ENCODE results near the gene KLHL33. TPM values are rescaled to one million over a fixed set of nuclear protein-coding genes. Genes with fewer than 3 reads are reported as not detected.

KLHL33 gene
- total RNA-seq, 1 experiment from 2014 or later = not detected

- BruUV-seq (replicated peaks) = no TSS peak
- TF ChIP-seq SIN3A (IDR thresholded peaks at IDR 0.05; ENCODE audit: borderline replicate concordance, insufficient read depth, low read depth, low read length) (no peak), TCF7L2 (IDR thresholded peaks at IDR 0.05; ENCODE audit: low read depth, low read length) (no peak), CTCF (IDR thresholded peaks at IDR 0.05) (no peak), POLR2AphosphoS5 (IDR thresholded peaks at IDR 0.05; ENCODE audit: low read depth, low read length) (no peak), REST (IDR thresholded peaks at IDR 0.05; ENCODE audit: insufficient read depth in 1 of 2, low read depth in 2 of 2, low read length in 1 of 2) (no peak)
- Histone ChIP-seq H3K27me3 (ENCODE audit: control insufficient read depth, insufficient read depth, low read length) (no peaks in the 10 kb centered on the region), H3K27ac (ENCODE audit: low read length) (no peak overlapping the region), H3K9me3 (ENCODE audit: control insufficient read depth, insufficient read depth, low read depth, low read length) (no peaks in the 10 kb centered on the region), H3K4me3 (ENCODE audit: low read depth in 2 of 2, low read length in 2 of 2) (no peak overlapping the region), H3K36me3 (ENCODE audit: control insufficient read depth, insufficient read depth, low read length) (peaks cover 2% of the 10 kb centered on the region), H3K4me1 (ENCODE audit: control insufficient read depth, insufficient read depth, low read length) (no peaks in the 10 kb centered on the region)
- POLR2A ChIA-PET = no interaction called here
- ATAC-seq (no peak), DNase-seq (ENCODE audit: low read depth, low spot score) (no peak)
- intact Hi-C loops (cut with micrococcal nuclease; ENCODE audit: unreplicated experiment) = no loop called here
- in situ Hi-C loops (cut with HindIII; ENCODE audit: low pct_unique_long_range_greater_than_20kb, low sequenced_read_pairs) = no loop called here
- CTCF ChIA-PET = no interaction called here
These were observed 40.8 kb upstream of the KLHL33 start for GRCh38 chr14:20476776-20477175.

- ChIA-PET POLR2A (no interaction called here), CTCF (no interaction called here)
- intact Hi-C loops (cut with micrococcal nuclease; ENCODE audit: unreplicated experiment) = loop anchor here (5.0 kb wide), 1 partner anchor 135 kb away; no protein-coding TSS in a partner anchor
- H3K9me3 ChIP-seq (ENCODE audit: control insufficient read depth, insufficient read depth, low read depth, low read length) = no peaks in the 10 kb centered on the region
- in situ Hi-C loops (cut with HindIII; ENCODE audit: low pct_unique_long_range_greater_than_20kb, low sequenced_read_pairs) = no loop called here
- ATAC-seq = no peak
- TF ChIP-seq SIN3A (IDR thresholded peaks at IDR 0.05; ENCODE audit: borderline replicate concordance, insufficient read depth, low read depth, low read length) = no peak
- TF ChIP-seq POLR2AphosphoS5 (IDR thresholded peaks at IDR 0.05; ENCODE audit: low read depth, low read length) = no peak
- TF ChIP-seq TCF7L2 (IDR thresholded peaks at IDR 0.05; ENCODE audit: low read depth, low read length) = no peak
- no peak for TF ChIP-seq CTCF (IDR thresholded peaks at IDR 0.05)
- TF ChIP-seq REST (IDR thresholded peaks at IDR 0.05; ENCODE audit: insufficient read depth in 1 of 2, low read depth in 2 of 2, low read length in 1 of 2) = no peak
- DNase-seq (ENCODE audit: low read depth, low spot score) = no peak
- no TSS peak for BruUV-seq (replicated peaks)
- H3K36me3 ChIP-seq (ENCODE audit: control insufficient read depth, insufficient read depth, low read length) = peaks cover 6% of the 10 kb centered on the region
- no peaks in the 10 kb centered on the region for H3K27me3 ChIP-seq (ENCODE audit: control insufficient read depth, insufficient read depth, low read length)
- peaks cover 3% of the 10 kb centered on the region for H3K4me1 ChIP-seq (ENCODE audit: control insufficient read depth, insufficient read depth, low read length)
- no peak overlapping the region for H3K4me3 ChIP-seq (ENCODE audit: low read depth in 2 of 2, low read length in 2 of 2)
- H3K27ac ChIP-seq (ENCODE audit: low read length) = no peak overlapping the region
These were observed 36.7 kb upstream of the KLHL33 start for GRCh38 chr14:20472536-20473169.

Measured in Panc1 (cell line).